Activated naive CD4-positive, alpha-beta T cell treated with anti-CD3 and anti-CD28 coated beads, Interleukin-2, amount 50 U/mL, for 24 hours (primary cell): ENCODE results near the gene ADAMTS7.
"Not testable (repeated sequence)": the region's sequence is repeated elsewhere in the genome, so short reads cannot be mapped to it uniquely, and the experiment has no call there.

ENCODE experiments used
- H3K27ac Mint-ChIP-seq: one replicate; pipeline ENCODE4 v1.8.0; 2021; ENCODE audit warnings: mild to moderate bottlenecking, mixed read lengths
- H3K27me3 Mint-ChIP-seq: one replicate; pipeline ENCODE4 v1.8.0; 2021; ENCODE audit warnings: mixed read lengths
- H3K36me3 Mint-ChIP-seq: one replicate; pipeline ENCODE4 v1.8.0; 2021; ENCODE audit warnings: mixed read lengths
- H3K4me1 Mint-ChIP-seq: one replicate; pipeline ENCODE4 v1.8.0; 2021; ENCODE audit warnings: mixed read lengths
- H3K4me3 Mint-ChIP-seq: one replicate; pipeline ENCODE4 v1.8.0; 2021; ENCODE audit warnings: mild to moderate bottlenecking, mixed read lengths
- H3K9me3 Mint-ChIP-seq: one replicate; pipeline ENCODE4 v1.8.0; 2021; ENCODE audit warnings: mixed read lengths

The ADAMTS7 gene

DNA sequence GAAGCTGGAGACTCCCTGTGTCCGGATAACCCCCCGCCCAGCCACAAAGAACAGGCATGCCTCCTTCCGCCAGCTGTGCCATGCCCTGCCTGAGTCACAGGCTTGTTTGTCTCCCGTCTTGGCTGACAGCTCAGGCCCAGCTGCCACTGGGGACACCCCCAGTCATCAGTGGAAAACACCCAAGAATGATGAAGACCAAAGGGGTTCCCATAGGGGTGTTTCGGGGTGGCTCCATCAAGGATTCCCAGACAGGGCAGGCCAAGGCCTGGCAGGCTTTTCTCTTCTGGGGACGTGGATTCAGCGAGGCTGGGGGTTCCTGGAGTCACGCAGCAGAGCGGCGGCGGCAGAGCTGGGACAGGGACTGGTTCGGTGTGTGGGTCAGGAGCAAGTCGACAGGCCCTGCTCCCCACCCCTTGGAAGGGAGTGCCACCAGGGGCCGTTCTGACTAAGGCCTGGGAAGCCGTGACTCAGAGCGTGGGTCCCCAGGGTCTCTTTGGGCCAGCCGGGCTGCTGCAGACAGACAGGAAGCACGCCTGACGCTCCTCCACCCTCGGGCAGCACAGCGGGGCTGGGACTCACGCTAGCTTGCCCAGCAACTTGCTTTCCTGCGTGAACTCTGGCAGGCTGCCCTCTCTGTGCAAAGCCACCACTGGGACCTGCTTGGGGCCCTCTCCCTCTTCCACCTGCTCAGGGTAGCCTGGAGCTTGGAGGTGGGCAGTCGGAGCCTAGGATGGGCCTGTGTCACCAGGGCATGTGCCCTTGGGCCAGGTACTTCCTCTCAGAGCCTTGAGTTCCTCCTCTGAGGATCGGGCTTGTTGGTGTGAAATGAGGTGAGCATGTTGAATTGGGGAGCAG lies 54.3 kb downstream of the ADAMTS7 start:
- not testable (repeated sequence) for H3K36me3 Mint-ChIP-seq, H3K9me3 Mint-ChIP-seq, H3K4me3 Mint-ChIP-seq, H3K27me3 Mint-ChIP-seq
- Mint-ChIP-seq H3K27ac (peak overlapping the region; percentile 85), H3K4me1 (peaks cover 22% of the 10 kb centered on the region)

DNA sequence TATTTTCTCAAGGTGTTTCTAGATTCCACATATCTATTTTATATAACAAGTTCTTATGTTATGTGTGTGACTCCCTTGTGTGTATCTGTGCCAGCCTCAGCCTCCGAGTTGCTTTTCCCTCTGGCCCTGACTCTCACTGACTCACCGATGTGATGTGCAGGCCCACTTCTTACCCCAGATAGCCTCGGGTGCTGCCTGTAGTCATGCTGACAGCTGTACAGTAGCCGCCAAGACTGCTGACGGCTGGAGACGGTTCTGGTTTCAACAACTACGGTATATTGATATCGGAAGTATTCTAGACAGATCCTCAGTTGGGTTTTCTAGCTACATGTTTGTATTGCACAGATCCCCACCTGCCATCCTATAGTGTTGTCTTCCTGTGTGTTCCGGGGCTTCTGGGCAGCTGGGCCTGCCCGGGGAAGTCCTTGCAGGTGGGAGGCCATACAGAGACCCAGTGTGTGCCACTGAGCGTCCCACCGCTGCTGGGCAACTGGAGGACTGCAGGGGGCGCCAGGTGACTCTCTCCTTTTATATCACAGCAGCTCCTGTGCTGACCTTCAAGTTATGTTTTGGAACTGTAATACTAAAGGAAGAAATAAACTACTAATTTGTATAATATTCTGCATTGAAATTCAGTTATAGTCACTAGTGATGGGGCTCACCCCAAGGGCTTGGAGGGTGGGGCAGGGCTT lies 55.2 kb downstream of the ADAMTS7 start:
- H3K27ac Mint-ChIP-seq, result peak overlapping the region; percentile 65
- H3K4me3 Mint-ChIP-seq, result not testable (repeated sequence)

DNA sequence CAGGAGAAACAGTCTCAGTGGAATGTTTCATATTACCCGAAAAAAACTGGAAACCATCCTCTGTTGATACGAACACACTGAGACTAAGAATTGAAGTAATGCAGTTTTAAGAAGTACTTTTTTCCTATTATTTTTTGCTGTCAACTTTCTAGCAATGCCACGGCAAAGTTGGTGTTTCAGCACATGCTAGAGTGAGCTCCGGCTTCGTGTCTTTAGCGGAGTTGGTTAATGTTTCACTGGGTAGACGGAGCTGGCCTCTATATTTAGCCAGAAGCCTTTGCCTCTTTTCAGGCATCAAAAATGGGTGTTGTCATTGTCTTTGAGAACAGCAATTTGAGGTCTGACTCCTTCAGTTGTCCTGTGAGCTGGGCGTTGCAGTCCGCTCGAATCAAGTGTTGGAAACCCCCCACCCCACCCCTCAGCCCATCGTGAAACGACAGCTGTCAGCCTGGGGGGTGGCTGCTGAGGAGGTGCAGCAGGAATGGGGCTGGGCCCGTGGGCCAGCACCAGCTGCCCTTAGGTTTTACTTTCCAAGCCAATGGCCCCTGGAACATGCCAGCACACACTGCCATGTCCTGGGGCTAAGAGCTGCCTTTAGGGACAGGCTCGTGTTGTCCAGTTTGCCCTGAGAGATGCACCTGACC lies 56.5 kb downstream of the ADAMTS7 start:
- peaks cover 14% of the 10 kb centered on the region for H3K4me1 Mint-ChIP-seq
- not testable (repeated sequence) for H3K4me3 Mint-ChIP-seq, H3K27ac Mint-ChIP-seq, H3K9me3 Mint-ChIP-seq, H3K27me3 Mint-ChIP-seq, H3K36me3 Mint-ChIP-seq

More for the DNA sequence above, 55.2 kb downstream of the ADAMTS7 start:
- H3K9me3 Mint-ChIP-seq, H3K27me3 Mint-ChIP-seq, H3K36me3 Mint-ChIP-seq: not testable (repeated sequence)
- H3K4me1 Mint-ChIP-seq, result peaks cover 12% of the 10 kb centered on the region

DNA sequence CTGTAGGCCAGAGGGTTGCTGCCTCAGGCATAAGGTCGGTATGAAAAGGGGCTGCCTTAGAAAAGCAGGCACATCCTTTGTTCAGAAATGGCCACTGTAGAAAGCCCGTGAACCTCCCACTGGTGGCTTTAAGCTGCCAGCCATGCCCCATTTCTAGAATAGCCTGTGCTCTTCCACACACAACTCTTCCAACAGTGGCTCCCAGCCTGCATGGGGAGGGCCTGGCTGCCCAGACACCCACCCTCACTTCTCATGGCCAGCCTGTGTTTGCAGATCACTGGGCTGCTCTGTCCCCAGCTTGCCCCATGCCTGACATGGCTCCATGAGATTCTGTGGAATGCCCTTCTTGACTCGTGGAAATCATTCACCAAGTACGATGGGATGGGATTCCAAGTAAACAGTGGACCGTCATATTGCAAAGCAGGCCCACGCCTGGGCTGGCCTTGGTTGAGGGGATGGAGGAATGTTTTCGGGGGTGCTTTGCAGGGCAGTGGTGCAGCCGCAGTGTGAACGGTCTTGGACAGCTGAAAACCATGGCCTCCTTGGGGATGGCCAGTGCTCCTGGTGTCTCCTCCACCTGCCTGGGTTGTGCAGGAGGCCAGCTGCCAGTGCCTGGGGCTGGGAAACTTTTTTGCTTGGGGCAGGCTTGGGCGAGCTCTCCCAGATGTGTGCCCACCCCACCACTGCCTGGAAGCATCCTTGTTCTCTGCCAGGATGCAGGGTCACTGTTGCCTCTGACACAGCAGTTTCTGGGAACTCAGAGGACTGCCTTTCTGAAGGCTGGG lies 57.3 kb downstream of the ADAMTS7 start:
- H3K4me3 Mint-ChIP-seq, H3K36me3 Mint-ChIP-seq, H3K27ac Mint-ChIP-seq, H3K27me3 Mint-ChIP-seq, H3K9me3 Mint-ChIP-seq: not testable (repeated sequence)
- H3K4me1 Mint-ChIP-seq, result peaks cover 14% of the 10 kb centered on the region

DNA sequence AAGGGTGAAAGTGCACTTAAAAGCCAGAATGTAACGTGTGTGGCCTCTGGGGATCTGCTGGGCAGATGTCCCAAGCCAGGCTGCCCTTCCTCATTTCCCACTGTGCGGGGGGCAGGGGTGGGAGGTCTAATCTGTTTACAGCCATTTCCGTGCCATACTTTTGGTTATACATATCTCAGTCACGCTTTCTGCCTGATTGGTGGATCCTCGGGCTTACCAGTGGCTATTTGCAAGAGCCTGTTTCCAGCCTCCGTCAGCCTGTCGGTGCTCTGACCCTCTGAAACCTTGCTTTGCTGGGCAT lies 58.0 kb downstream of the ADAMTS7 start:
- H3K4me1 Mint-ChIP-seq, result peaks cover 14% of the 10 kb centered on the region
- not testable (repeated sequence) for H3K9me3 Mint-ChIP-seq, H3K27me3 Mint-ChIP-seq, H3K27ac Mint-ChIP-seq, H3K36me3 Mint-ChIP-seq, H3K4me3 Mint-ChIP-seq

DNA sequence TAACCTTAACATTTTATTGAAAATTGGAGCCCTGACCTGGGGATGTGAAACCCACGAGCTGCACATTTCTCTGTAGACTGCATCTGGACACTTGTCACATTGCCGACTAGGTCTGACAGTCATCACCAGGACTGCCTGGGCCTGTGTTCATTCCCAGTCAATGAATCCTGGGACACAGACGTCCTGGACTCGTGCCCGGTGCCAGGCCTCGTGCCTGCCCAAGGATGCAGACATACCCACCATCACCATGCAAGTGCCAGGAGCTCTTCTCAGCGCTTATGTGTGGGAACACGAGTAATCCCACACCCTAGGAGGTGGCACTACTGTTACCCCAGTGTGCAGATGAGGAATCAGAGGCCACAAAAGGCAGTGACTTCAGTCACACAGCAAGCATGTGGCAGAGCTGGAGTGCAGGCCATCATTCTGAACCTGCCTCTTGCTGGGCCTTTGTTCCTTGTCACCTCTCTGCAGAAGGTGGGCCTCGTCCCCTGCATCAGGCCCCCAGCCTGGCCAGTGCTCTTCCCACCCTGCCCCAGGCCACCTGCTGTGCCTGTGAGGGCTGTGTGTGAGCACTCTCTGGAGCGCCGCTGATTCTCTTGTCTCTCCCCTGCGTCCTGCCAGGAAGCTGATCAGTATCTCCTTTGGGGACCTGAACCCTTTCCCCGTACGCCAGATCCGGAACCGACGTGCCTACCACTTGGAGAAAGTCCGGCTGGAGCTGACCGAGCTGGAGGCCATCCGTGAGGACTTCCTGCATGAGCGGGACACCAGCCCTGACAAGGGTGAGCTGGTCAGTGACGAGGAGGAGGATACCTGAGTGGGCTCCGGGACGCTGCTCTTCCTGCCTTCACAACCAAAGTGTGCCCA lies 58.5 kb downstream of the ADAMTS7 start:
- H3K27ac Mint-ChIP-seq, result no peak overlapping the region
- no peaks in the 10 kb centered on the region for H3K36me3 Mint-ChIP-seq
- no peaks in the 10 kb centered on the region for H3K27me3 Mint-ChIP-seq
- H3K9me3 Mint-ChIP-seq, result no peaks in the 10 kb centered on the region
- no peak overlapping the region for H3K4me3 Mint-ChIP-seq
- peaks cover 14% of the 10 kb centered on the region for H3K4me1 Mint-ChIP-seq

DNA sequence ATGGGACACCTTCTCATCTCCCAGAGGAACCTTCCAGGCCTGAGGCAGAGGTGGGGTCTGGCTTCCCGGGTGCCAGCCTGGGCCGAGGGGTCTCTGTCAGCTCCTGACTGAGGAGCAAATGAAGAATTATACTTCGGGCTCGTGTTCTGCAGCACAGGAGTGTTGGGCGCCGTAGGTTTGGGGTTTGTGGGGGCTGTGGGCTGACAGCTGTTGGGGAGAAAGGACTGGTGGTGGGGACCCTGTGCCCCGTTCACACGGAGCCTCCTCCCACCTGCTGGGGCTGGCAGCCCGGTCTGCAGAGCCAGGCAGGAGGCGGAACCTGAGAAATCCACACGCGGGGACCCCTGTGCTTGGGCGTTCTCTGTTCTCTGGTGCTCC lies 59.7 kb downstream of the ADAMTS7 start:
- Mint-ChIP-seq H3K4me1 (peaks cover 4% of the 10 kb centered on the region), H3K36me3 (no peaks in the 10 kb centered on the region), H3K27me3 (no peaks in the 10 kb centered on the region), H3K4me3 (no peak overlapping the region), H3K9me3 (no peaks in the 10 kb centered on the region), H3K27ac (no peak overlapping the region)

DNA sequence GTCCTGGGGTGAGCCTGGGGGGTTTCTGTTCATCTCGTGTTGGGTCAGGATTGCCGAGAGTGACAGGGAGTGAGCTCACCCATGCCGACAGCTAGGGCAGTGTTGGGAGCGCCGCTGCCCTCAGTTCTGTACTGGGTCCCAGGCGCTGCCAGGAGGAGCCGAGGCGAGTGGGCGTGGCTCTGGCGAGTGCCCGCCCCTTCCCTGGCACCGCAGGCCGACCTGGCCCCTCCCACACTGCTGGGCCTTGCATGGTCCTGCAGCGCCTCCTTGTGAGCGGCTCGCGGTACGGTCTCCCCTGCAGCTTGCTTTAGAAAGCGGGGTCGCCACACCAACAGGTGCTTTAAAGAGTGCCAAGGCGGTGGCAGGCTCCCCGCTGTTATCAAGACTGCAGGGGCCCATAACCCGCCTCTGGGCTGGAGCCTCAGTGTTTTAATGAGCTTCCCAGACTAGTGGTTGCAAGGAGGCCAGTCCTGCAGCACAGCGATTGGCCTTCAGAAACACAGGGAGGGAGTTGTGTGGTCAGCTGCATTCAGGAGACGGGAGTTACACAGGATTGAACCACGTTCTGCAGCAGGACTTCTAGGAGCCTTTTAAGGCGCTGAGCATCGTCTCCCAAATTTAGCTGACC lies 60.2 kb downstream of the ADAMTS7 start:
- not testable (repeated sequence) for H3K27me3 Mint-ChIP-seq, H3K36me3 Mint-ChIP-seq, H3K4me1 Mint-ChIP-seq, H3K9me3 Mint-ChIP-seq, H3K27ac Mint-ChIP-seq
- peak overlapping the region; percentile 60 for H3K4me3 Mint-ChIP-seq

DNA sequence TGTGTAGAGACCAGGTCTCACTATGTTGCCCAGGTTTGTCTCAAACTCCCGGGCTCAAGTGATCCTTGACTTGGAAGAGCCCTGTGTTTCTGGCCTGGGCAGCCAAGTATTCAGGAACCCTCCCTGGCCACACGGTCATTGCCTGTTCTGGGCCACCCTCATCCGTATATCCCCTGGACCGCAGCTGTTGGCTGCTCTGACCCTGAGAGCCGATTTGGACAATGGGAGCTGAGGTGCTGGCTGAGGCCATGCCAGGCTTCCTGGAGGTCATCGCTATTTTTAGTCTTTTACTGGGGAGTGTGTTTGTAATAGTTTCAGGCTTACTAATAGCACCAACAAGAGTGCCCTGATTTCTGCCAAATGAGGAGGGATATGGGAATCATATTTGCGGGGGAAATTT lies 60.7 kb downstream of the ADAMTS7 start:
- H3K9me3 Mint-ChIP-seq, result no peaks in the 10 kb centered on the region
- H3K27ac Mint-ChIP-seq, result no peak overlapping the region
- no peaks in the 10 kb centered on the region for H3K27me3 Mint-ChIP-seq
- peak overlapping the region; percentile 60 for H3K4me3 Mint-ChIP-seq
- H3K36me3 Mint-ChIP-seq, result no peaks in the 10 kb centered on the region
- H3K4me1 Mint-ChIP-seq, result peaks cover 4% of the 10 kb centered on the region

DNA sequence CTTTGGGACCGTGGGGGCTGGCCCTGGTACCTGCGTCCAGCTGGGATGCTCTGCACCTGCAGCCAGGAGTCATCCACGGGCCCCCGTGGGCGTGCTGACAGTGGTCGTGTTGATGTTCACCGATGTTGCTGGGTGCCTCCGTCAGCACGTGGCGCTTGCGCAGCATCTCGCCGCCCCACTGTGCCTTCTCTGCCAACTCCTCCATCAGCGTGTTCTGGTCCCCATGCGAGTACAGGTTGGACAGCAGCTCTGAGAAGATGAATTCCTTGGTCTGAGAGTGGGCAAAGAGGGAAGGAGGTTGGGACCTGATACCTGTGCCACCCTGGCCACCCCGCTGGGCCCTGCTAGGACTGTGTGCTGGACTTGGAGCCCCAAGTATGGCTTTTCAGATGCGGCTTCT lies 61.4 kb downstream of the ADAMTS7 start:
- Mint-ChIP-seq H3K27me3 (no peaks in the 10 kb centered on the region), H3K27ac (no peak overlapping the region), H3K4me3 (no peak overlapping the region), H3K36me3 (no peaks in the 10 kb centered on the region), H3K4me1 (peaks cover 4% of the 10 kb centered on the region), H3K9me3 (no peaks in the 10 kb centered on the region)

DNA sequence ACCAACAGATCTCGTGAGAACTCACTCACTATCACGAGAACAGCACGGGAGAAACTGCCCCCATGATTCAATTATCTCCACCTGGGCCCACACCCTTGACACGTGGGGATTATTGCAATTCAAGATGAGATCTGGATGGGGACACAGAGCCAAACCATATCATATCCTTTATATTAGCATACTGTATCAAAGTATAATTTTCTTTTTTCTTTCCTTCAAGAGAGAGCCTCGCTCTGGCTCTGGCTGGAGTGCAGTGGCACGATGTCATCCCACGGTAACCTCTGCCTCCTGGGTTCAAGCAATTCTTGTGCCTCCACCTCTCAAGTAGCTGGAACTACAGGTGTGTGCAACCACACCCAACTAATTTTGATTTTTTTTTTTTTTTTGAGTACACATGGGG lies 63.4 kb downstream of the ADAMTS7 start:
- H3K9me3 Mint-ChIP-seq, H3K27ac Mint-ChIP-seq, H3K4me1 Mint-ChIP-seq, H3K36me3 Mint-ChIP-seq, H3K27me3 Mint-ChIP-seq, H3K4me3 Mint-ChIP-seq: not testable (repeated sequence)

DNA sequence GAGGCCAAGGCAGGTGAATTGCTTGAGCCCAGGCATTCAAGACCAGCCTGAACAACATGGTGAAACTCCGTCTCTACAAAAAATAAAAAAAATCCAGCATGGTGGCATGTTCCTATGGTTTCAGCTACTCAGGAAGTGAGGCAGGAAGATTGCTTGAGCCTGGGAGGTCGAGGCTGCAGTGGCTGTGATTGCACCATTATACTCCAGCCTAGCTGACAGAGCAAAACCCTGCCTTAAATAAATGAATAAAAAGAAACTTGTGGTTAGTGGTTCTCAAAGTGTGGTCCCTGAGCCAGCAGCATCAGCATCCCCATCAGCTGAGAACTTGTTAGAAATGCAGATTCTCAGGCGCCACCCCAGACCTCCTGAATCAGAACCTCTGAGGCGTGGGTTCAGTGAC lies 69.6 kb downstream of the ADAMTS7 start:
- not testable (repeated sequence) for H3K9me3 Mint-ChIP-seq, H3K27me3 Mint-ChIP-seq, H3K36me3 Mint-ChIP-seq, H3K27ac Mint-ChIP-seq, H3K4me1 Mint-ChIP-seq, H3K4me3 Mint-ChIP-seq

DNA sequence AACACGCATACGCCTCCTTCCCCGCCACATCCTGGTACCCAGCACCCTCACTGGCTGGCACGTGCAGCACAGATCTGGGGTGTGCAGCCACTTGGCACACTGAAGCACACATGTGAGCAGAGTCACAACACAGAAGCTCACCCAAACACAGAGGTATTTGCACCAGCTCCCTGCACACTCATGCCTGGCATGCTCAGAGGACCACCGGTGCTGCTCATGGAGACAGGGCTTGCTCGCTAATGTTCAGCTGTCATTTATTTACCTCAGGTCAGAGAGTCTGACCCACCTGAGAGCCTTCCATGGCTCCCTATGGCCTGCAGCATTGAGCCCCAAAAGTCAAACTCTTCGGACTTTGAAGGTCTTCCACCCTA lies 70.4 kb downstream of the ADAMTS7 start:
- H3K27me3 Mint-ChIP-seq, result no peaks in the 10 kb centered on the region
- H3K9me3 Mint-ChIP-seq, result no peaks in the 10 kb centered on the region
- H3K36me3 Mint-ChIP-seq, result no peaks in the 10 kb centered on the region
- no peak overlapping the region for H3K27ac Mint-ChIP-seq
- H3K4me3 Mint-ChIP-seq, result no peak overlapping the region
- peaks cover 3% of the 10 kb centered on the region for H3K4me1 Mint-ChIP-seq

DNA sequence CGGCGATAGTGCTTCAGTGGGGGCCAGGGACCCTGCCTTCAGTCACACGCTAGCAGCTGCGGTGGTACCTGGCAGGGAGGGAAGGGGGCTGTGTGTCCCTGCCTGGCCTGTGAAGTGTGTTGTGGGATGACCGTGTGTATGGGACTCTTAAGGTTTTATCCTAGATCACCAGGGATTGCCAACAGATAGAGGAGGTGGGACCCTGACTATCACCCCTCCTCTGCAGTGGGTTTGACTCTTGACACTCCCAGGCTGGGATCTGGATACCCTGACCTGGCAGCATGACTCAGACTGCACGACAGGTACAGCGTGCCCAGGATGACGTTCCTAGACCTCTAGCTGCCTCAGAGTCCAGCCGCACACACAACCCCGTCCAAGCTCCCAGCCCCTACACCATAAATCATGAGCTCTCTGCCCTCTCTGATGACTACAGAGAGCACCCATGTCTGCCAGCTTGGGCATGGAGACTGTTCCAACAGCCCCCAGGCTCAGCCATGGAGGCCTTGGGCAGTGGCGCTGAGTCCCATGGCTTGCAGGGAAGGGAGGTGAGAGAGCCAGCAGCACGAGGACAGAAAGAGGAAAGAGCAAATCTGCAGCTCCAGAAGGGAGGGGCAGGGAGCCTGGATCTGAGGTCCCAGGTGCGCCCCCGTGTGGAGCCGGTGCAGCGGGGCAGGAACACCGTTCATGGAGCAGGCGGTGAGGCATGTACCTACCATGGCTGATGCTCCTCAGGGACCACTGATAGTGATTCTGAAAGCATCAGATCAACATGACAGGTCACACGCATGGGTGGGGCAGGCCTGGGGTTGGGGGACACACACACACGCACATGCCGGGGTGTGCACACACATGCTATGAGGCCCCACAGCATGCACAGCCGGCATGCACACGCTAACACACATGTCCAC lies 71.0 kb downstream of the ADAMTS7 start:
- H3K4me1 Mint-ChIP-seq, result peaks cover 3% of the 10 kb centered on the region
- no peaks in the 10 kb centered on the region for H3K9me3 Mint-ChIP-seq
- no peaks in the 10 kb centered on the region for H3K27me3 Mint-ChIP-seq
- H3K4me3 Mint-ChIP-seq, result no peak overlapping the region
- no peaks in the 10 kb centered on the region for H3K36me3 Mint-ChIP-seq
- H3K27ac Mint-ChIP-seq, result no peak overlapping the region
